Right cardiac atrium (tissue), 5 donors: ENCODE results near the gene DLX6. TPM values are rescaled to one million over a fixed set of nuclear protein-coding genes. Genes with fewer than 3 reads are reported as not detected.

Source experiments
- ATAC-seq, 2 donors: fragments of 200-7000 bp; cut with Tn5 transposase; one replicate each; pipeline versions ENCODE4 v1.8.0 to v1.9.1; 2020; ENCODE audit warnings: moderate library complexity in 2 of 2, mild to moderate bottlenecking in 1 of 2
- DNase-seq, 3 donors: peaks; one replicate each; pipeline ENCODE4 v3.0.0-alpha.2; 2020
- H3K27ac ChIP-seq: one replicate; pipeline ENCODE4 v1.5.1; 2013; ENCODE audit warnings: mild to moderate bottlenecking, low read length, control low read depth, moderate library complexity
- H3K27me3 ChIP-seq: one replicate; pipeline ENCODE4 v1.6.1; 2013; ENCODE audit not compliant: control insufficient read depth, insufficient read depth
- H3K4me1 ChIP-seq: one replicate; pipeline ENCODE4 v1.6.1; 2013; ENCODE audit warnings: low read length; ENCODE audit not compliant: control insufficient read depth, insufficient read depth
- H3K4me3 ChIP-seq: one replicate; pipeline ENCODE4 v1.5.1; 2013; ENCODE audit warnings: low read length, control low read depth
- H3K9me3 ChIP-seq: one replicate; pipeline ENCODE4 v1.6.1; 2013; ENCODE audit warnings: low read length; ENCODE audit not compliant: control insufficient read depth
- whole genome bisulfite sequencing: extraction: QIAGEN DNeasy Blood & Tissue Kit; methylation state at CpG from one replicate; pipeline ENCODE4 v1.1.7; 2013; 5-methylcytosine and 5-hydroxymethylcytosine counted together
- intact Hi-C, 4 donors: fragments of 100-400 bp; cut with DNase I; formaldehyde crosslinking; loops; one replicate each; pipeline versions ENCODE4 v1.11.0 to v1.14.0; 2022 to 2023
- polyA plus RNA-seq: library from polyadenylated mRNA; stranded (reverse); fragments of 200-250 nt; gene quantifications from one replicate; pipeline ENCODE4 v1.2.3, GENCODE V29; 2013
- total RNA-seq, 4 donors: library from RNA; stranded (reverse); fragmentation: NEBNext Ultra II Directional; extraction: Animal tissue kit (Norgen Biotek cat#: 25700); gene quantifications; one replicate each; pipeline ENCODE4 v1.2.1, GENCODE V29; 2021
- donor health status: healthy with polysubstance abuse.
- donor health status: DM: no; HTN: yes; CAD: no.
- donor health status: DM: no; HTN: no; CAD: no.
- donor health status: DM: no; HTN: yes; CAD: no; lungs with severe emphysema.
- donor health status: DM: yes; HTN: yes; CAD: no.

DLX6 gene
- total and polyA plus RNA-seq, 5 donors: not detected

- no peaks in the 10 kb centered on the region for H3K9me3 ChIP-seq
- WGBS: 53% methylated on average over 1 of the region's 1 CpG
- peaks cover 1% of the 10 kb centered on the region for H3K4me1 ChIP-seq
- no peak for ATAC-seq
- no peak overlapping the region for H3K4me3 ChIP-seq
- peaks cover 5% of the 10 kb centered on the region for H3K27me3 ChIP-seq
- H3K27ac ChIP-seq: no peak overlapping the region
- no peak for DNase-seq
- intact Hi-C loops: no loop called here
Observed at GRCh38 chr7:96986901-96987300, 18.5 kb upstream of the DLX6 start.

- intact Hi-C loops: no loop called here
- Histone ChIP-seq H3K9me3 (no peaks in the 10 kb centered on the region), H3K4me3 (no peak overlapping the region), H3K4me1 (peaks cover 1% of the 10 kb centered on the region), H3K27me3 (peaks cover 5% of the 10 kb centered on the region), H3K27ac (no peak overlapping the region)
- DNase-seq (no peak), ATAC-seq (no peak)
Observed at GRCh38 chr7:96987719-96988118, 17.6 kb upstream of the DLX6 start.

DNA sequence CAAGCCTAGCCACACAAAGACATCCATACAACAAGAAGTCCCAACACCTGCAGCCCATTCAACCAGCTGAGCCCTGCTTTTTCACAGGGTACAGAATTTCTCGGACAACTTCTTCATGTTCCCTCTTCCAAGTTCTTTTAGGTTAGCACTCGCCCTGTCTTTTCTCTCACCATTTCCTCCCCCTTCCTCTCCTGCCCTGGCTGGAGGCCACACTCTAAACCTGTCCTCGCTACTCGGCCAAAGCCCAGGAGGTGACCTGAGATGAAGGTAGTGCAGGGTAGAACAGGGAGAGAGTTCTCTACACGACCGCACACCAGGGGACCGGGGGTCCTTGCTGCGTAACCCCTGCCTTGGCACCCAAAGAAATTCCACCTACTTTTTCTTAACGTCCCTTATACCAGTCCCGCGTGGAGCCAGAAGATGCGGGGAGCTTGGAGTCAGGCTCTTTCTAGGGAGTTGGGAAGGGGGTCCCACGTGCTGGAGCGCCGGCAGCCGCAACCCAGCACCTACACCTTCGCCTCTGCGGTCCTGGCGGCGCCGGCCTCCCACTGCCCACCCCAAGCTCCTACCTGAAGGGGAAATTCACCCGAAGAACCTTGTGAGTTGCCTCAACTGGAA is 16.0 kb upstream of the DLX6 start:
- Histone ChIP-seq H3K4me1 (peaks cover 1% of the 10 kb centered on the region), H3K4me3 (no peak overlapping the region), H3K9me3 (no peaks in the 10 kb centered on the region), H3K27ac (no peak overlapping the region), H3K27me3 (peaks cover 5% of the 10 kb centered on the region)
- 8% methylated on average over 22 of the region's 22 CpGs for WGBS
- no peak for DNase-seq
- intact Hi-C loops: no loop called here
- ATAC-seq: no peak

GRCh38 chr7:96989859-96990317 is 15.5 kb upstream of the DLX6 start:
- Histone ChIP-seq H3K4me1 (peaks cover 1% of the 10 kb centered on the region), H3K9me3 (no peaks in the 10 kb centered on the region), H3K27me3 (peaks cover 5% of the 10 kb centered on the region), H3K27ac (no peak overlapping the region), H3K4me3 (no peak overlapping the region)
- DNase-seq (no peak), ATAC-seq (no peak)
- intact Hi-C loops: no loop called here
- 11% methylated on average over 8 of the region's 8 CpGs for WGBS

GRCh38 chr7:96991546-96992191 is 13.7 kb upstream of the DLX6 start:
- peaks cover 1% of the 10 kb centered on the region for H3K4me1 ChIP-seq
- peaks cover 5% of the 10 kb centered on the region for H3K27me3 ChIP-seq

GRCh38 chr7:96992192-96993005 is 13.0 kb upstream of the DLX6 start:
- Histone ChIP-seq H3K27me3 (peaks cover 2% of the 10 kb centered on the region), H3K27ac (no peak overlapping the region), H3K4me1 (peaks cover 1% of the 10 kb centered on the region), H3K4me3 (no peak overlapping the region), H3K9me3 (no peaks in the 10 kb centered on the region)
- WGBS: 6% methylated on average over 47 of the region's 47 CpGs
- DNase-seq: no peak
- intact Hi-C loops: no loop called here
- no peak for ATAC-seq

More at GRCh38 chr7:96991546-96992191, 13.7 kb upstream of the DLX6 start:
- WGBS: 7% methylated on average over 13 of the region's 13 CpGs
- no peak overlapping the region for H3K4me3 ChIP-seq
- DNase-seq: no peak
- H3K27ac ChIP-seq: no peak overlapping the region
- no peaks in the 10 kb centered on the region for H3K9me3 ChIP-seq
- ATAC-seq: no peak
- intact Hi-C loops: no loop called here

- DNase-seq (no peak), ATAC-seq (no peak)
- Histone ChIP-seq H3K4me3 (no peak overlapping the region), H3K4me1 (peaks cover 1% of the 10 kb centered on the region), H3K27me3 (no peaks in the 10 kb centered on the region), H3K9me3 (no peaks in the 10 kb centered on the region), H3K27ac (no peak overlapping the region)
- intact Hi-C loops: no loop called here
- WGBS: 5% methylated on average over 27 of the region's 27 CpGs
Observed at GRCh38 chr7:96993094-96993865, 12.1 kb upstream of the DLX6 start.

DNA sequence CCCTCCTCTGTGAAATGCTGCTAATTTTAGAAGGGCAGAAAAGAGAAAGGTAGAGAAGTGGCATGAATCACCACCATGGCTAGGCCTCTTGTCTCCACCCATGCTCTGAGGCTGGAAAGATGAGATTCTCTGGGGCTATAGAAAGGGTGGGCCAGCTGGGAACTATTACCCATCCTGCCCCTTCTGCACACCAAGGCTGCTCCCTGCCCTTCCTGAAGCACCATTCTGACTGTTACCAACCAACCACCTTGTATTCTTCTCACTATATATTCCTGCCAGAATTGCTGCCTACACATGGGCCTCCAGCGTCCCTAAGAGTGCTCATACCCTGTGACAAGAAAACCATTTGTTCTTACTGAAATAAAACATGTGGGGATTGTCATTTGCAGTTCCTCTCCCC is 11.4 kb upstream of the DLX6 start:
- DNase-seq (no peak), ATAC-seq (no peak)
- H3K4me3 ChIP-seq: no peak overlapping the region
- no peak overlapping the region for H3K27ac ChIP-seq
- WGBS: 26% methylated on average over 1 of the region's 1 CpG
- H3K27me3 ChIP-seq: no peaks in the 10 kb centered on the region
- H3K9me3 ChIP-seq: no peaks in the 10 kb centered on the region
- H3K4me1 ChIP-seq: peaks cover 1% of the 10 kb centered on the region
- intact Hi-C loops: no loop called here

GRCh38 chr7:96995406-96996110 is 9.8 kb upstream of the DLX6 start:
- 2% methylated on average over 6 of the region's 6 CpGs for WGBS
- H3K27ac ChIP-seq: no peak overlapping the region
- ATAC-seq (no peak), DNase-seq (no peak)
- intact Hi-C loops: no loop called here
- no peak overlapping the region for H3K4me3 ChIP-seq
- no peaks in the 10 kb centered on the region for H3K27me3 ChIP-seq
- no peaks in the 10 kb centered on the region for H3K4me1 ChIP-seq
- no peaks in the 10 kb centered on the region for H3K9me3 ChIP-seq

GRCh38 chr7:96996111-96996957 is 9.0 kb upstream of the DLX6 start:
- H3K27ac ChIP-seq: no peak overlapping the region
- DNase-seq (no peak), ATAC-seq (no peak)
- WGBS: 3% methylated on average over 32 of the region's 32 CpGs
- intact Hi-C loops: no loop called here
- H3K4me1 ChIP-seq: no peaks in the 10 kb centered on the region
- H3K27me3 ChIP-seq: peaks cover 3% of the 10 kb centered on the region
- no peak overlapping the region for H3K4me3 ChIP-seq
- H3K9me3 ChIP-seq: no peaks in the 10 kb centered on the region
